Body of pancreas (tissue), 4 donors: ENCODE measurements around the gene LRRC8B. TPM values are rescaled to one million over a fixed set of nuclear protein-coding genes. Genes with fewer than 3 reads are reported as not detected.

Experiments used
- ATAC-seq: fragments of 150-250 bp; one replicate; pipeline ENCODE4 v1.9.1; 2016
- DNase-seq, 4 donors: peaks; one replicate each; pipeline ENCODE4 v3.0.0-alpha.2; 2019
- H3K27ac ChIP-seq, 4 donors: fragments of 200-600 bp; sonication (generic); 1 replicate in 3 of 4; 2 replicates in 1 of 4; pipeline versions ENCODE4 v1.5.1 to v1.6.1; 2016 to 2019; ENCODE audit warnings: mild to moderate bottlenecking in 1 of 4, mixed read lengths in 1 of 4, moderate library complexity in 1 of 4
- H3K27me3 ChIP-seq, 2 donors: fragments of 200-600 bp; sonication (generic); one replicate each; pipeline ENCODE4 v1.6.0; 2016; ENCODE audit warnings: mild to moderate bottlenecking in 1 of 2
- H3K36me3 ChIP-seq, 2 donors: fragments of 200-600 bp; sonication (generic); replicated peaks in 1 of 2; 2 replicates each; pipeline ENCODE4 v1.5.1; 2016; ENCODE audit warnings: low read depth in 2 of 2; ENCODE audit not compliant: insufficient read depth in 1 of 2
- H3K4me1 ChIP-seq: fragments of 200-600 bp; sonication (generic); one replicate; pipeline ENCODE4 v1.6.0; 2016
- H3K4me3 ChIP-seq, 2 donors: fragments of 200-600 bp; sonication (generic); 1 replicate in 1 of 2; 2 replicates in 1 of 2; pipeline ENCODE4 v1.5.1; 2016 to 2019
- H3K9me3 ChIP-seq, 3 donors: fragments of 200-600 bp; sonication (generic); 1 replicate in 2 of 3; 2 replicates in 1 of 3; pipeline ENCODE4 v1.5.1; 2016
- POLR2A ChIP-seq, 3 donors: fragments of 450-650 bp; IDR thresholded peaks; one replicate each; pipeline ENCODE4 v1.6.1; 2016; ENCODE audit warnings: antibody characterized with exemption in 3 of 3, mild to moderate bottlenecking in 2 of 3
- WGBS, 2 donors: methylation state at CpG; one replicate each; pipeline ENCODE4 v1.1.5; 2017; 5-methylcytosine and 5-hydroxymethylcytosine counted together
- intact Hi-C: fragments of 100-400 bp; cut with DNase I; formaldehyde crosslinking; loops from one replicate; pipeline ENCODE4 v1.15.1; 2023
- total RNA-seq, 2 donors: library from RNA; depleted of rRNA; stranded (reverse); fragments of >200 nt; gene quantifications; one replicate each; pipeline ENCODE4 v1.1.0, GENCODE V29; 2016
- TF ChIP-seq, protein P1 (sequence below), 7 experiments: fragments of 450-650 bp in 4 of 7; fragments of 200-600 bp in 3 of 7; sonication (generic) in 3 of 7; IDR thresholded peaks; one replicate each; pipeline ENCODE4 v1.5.1; 2016 to 2019; ENCODE audit warnings: antibody characterized with exemption in 7 of 7

LRRC8B gene
- total RNA-seq, 2 donors from 2014 or later: 6.0 to 23.4 TPM

DNA sequence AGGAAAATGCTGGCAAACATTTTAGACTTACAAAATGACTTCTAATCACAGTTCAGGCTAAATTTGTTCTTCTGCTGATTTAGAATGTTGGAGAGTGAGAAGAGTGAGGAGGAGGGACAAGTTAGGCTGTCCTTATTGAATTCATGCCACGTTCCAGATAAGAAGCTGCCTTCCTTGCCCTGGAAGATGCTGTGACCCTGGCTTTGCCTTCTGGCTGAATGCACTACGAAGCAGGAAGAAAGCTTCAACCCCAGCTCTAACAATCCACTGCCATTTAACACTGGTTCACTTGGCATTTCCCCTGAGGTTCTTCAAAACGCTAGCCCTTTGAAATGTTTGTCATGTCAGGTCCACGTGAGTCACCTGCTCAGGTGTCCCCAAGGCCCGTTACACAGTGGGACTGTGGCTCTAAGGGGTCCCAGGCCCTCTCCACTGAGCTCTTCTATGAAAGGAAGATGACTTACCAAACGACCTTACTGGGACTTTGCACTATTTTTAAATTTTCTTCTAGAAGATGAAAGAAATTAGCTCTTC lies 78.3 kb downstream of the LRRC8B start:
- DNase-seq (no peak), ATAC-seq (no peak)
- H3K4me1 ChIP-seq: no peaks in the 10 kb centered on the region
- 59% methylated on average over 6 of the region's 6 CpGs for WGBS, 2 donors
- no peaks in the 10 kb centered on the region for H3K27me3 ChIP-seq
- H3K27ac ChIP-seq: no peak overlapping the region
- TF ChIP-seq, protein P1, sequence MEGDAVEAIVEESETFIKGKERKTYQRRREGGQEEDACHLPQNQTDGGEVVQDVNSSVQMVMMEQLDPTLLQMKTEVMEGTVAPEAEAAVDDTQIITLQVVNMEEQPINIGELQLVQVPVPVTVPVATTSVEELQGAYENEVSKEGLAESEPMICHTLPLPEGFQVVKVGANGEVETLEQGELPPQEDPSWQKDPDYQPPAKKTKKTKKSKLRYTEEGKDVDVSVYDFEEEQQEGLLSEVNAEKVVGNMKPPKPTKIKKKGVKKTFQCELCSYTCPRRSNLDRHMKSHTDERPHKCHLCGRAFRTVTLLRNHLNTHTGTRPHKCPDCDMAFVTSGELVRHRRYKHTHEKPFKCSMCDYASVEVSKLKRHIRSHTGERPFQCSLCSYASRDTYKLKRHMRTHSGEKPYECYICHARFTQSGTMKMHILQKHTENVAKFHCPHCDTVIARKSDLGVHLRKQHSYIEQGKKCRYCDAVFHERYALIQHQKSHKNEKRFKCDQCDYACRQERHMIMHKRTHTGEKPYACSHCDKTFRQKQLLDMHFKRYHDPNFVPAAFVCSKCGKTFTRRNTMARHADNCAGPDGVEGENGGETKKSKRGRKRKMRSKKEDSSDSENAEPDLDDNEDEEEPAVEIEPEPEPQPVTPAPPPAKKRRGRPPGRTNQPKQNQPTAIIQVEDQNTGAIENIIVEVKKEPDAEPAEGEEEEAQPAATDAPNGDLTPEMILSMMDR (IDR thresholded peaks at IDR 0.05): no peak
- no peak for TF ChIP-seq POLR2A (IDR thresholded peaks at IDR 0.05)
- no peaks in the 10 kb centered on the region for H3K36me3 ChIP-seq
- H3K9me3 ChIP-seq: no peaks in the 10 kb centered on the region
- intact Hi-C loops: no loop called here
- no peak overlapping the region for H3K4me3 ChIP-seq

DNA sequence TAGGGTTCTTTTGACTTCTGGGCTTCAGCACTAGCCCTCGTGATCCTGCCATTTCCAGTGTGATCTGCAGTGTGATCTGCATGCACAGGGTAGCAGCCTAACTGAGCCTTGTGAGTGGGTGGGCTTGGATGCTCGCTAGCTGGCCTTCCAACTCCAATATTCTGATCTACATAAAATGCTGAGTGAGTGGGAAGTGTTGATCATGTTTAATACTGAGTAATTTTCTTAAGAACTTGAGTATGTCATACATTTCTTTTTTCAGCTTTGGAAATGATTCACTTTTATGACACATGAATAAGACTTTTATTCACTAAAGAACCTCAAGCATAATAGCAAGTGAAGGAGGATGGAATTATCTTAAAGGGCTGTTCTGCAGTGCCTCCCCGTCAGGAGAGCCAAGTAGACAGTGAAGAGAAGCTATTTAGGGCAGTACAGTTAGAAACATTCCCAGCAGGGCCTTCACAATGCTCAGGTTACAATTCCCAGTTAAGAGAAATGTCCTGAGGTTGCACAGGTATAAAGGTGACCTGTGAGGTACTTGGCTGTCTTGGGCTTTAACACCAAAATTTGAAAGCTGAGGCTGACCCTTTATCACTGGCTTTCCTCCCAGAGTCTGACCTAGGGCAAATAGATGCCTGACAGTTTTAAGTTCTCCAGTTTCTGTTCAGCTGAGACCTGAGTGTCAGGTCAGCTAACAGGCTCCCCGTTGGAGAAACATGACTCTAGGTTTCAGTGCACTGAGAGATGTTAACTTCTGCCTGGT lies 79.2 kb downstream of the LRRC8B start:
- no peak overlapping the region for H3K27ac ChIP-seq
- no peaks in the 10 kb centered on the region for H3K4me1 ChIP-seq
- H3K9me3 ChIP-seq: no peaks in the 10 kb centered on the region
- intact Hi-C loops: no loop called here
- H3K36me3 ChIP-seq: no peaks in the 10 kb centered on the region
- 61 to 73% methylated on average over 3 to 4 of the region's 4 CpGs for WGBS, 2 donors
- no peak for DNase-seq
- no peak for ATAC-seq
- no peak overlapping the region for H3K4me3 ChIP-seq
- no peak for TF ChIP-seq POLR2A (IDR thresholded peaks at IDR 0.05)
- TF ChIP-seq, protein P1 (IDR thresholded peaks at IDR 0.05): no peak
- H3K27me3 ChIP-seq: no peaks in the 10 kb centered on the region

DNA sequence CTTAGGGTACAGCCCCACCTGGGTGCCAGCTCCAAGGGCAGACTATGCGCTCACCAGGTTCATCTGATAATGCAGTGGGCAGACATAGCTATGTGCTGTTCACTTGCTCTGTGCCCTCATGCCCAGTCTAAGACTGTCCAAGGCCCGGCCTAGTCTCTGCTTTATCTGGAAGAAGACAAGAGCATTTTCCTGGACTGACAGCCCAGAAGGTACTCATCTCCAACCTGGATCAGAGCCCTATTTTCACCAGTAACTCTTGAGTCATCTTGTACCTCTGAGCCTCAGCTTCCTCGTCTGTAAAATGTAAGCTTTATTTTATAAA lies 79.7 kb downstream of the LRRC8B start:
- no peaks in the 10 kb centered on the region for H3K27me3 ChIP-seq
- 68 to 86% methylated on average over 2 to 3 of the region's 3 CpGs for WGBS, 2 donors
- TF ChIP-seq POLR2A (IDR thresholded peaks at IDR 0.05): no peak
- TF ChIP-seq, protein P1 (IDR thresholded peaks at IDR 0.05): no peak
- H3K4me1 ChIP-seq: no peaks in the 10 kb centered on the region
- no peak overlapping the region for H3K27ac ChIP-seq
- no peaks in the 10 kb centered on the region for H3K36me3 ChIP-seq
- no peaks in the 10 kb centered on the region for H3K9me3 ChIP-seq
- no peak overlapping the region for H3K4me3 ChIP-seq
- DNase-seq (no peak), ATAC-seq (no peak)
- intact Hi-C loops: no loop called here

DNA sequence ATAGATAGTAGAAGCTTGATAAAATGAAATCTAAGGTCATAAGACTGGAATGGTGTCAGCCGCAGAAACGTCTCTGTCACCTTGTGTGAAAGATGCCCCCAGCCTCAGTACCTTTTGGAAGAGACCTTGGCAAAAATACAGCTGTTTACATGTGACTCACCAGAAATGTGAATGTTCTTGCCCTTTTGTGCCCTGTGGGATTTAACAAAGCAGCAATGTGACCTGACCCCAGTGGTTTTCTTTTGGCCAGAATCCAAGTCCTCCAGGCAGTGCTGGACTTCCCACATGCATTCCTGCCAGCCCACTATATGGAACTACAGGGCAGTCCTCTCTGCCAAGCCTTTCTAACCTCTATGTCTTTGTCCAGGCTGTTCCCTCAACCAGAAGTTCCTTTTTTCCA lies 81.1 kb downstream of the LRRC8B start:
- no peak overlapping the region for H3K4me3 ChIP-seq
- no peak overlapping the region for H3K27ac ChIP-seq
- no peaks in the 10 kb centered on the region for H3K27me3 ChIP-seq
- intact Hi-C loops: no loop called here
- no peak for ATAC-seq
- no peaks in the 10 kb centered on the region for H3K4me1 ChIP-seq
- no peak for DNase-seq
- no peaks in the 10 kb centered on the region for H3K36me3 ChIP-seq
- H3K9me3 ChIP-seq: no peaks in the 10 kb centered on the region
- WGBS, 2 donors: 68 to 75% methylated on average over 2 of the region's 2 CpGs
- TF ChIP-seq POLR2A (IDR thresholded peaks at IDR 0.05): no peak
- TF ChIP-seq, protein P1 (IDR thresholded peaks at IDR 0.05): no peak
